Activated naive CD8-positive, alpha-beta T cell treated with anti-CD3 and anti-CD28 coated beads, Interleukin-2, amount 10 ng/mL, durations not matched to agents 7 days and 5 days (primary cell): ENCODE data around the gene CLCN5. TPM values are rescaled to one million over a fixed set of nuclear protein-coding genes. Genes with fewer than 3 reads are reported as not detected.

ENCODE experiments used
- ATAC-seq: fragments of 150-1000 bp; cut with Tn5 transposase; one replicate; pipeline ENCODE4 v1.10.0; 2021; ENCODE audit warnings: low read depth, moderate library complexity
- POLR2A ChIA-PET: fragments of 350-600 bp; sonication (Branson Sonifier 250); formaldehyde crosslinking; loops from one replicate; lab custom pipeline; 2021; ENCODE audit warnings: antibody characterized with exemption; lab: Charles Lee
- DNase-seq: peaks from one replicate; pipeline ENCODE4 v3.0.0; 2021
- H3K27ac Mint-ChIP-seq: one replicate; pipeline ENCODE4 v1.8.0; 2022; ENCODE audit warnings: mild to moderate bottlenecking, mixed read lengths
- H3K27me3 Mint-ChIP-seq: one replicate; pipeline ENCODE4 v1.8.0; 2022; ENCODE audit warnings: mild to moderate bottlenecking, moderate library complexity, mixed read lengths
- H3K36me3 Mint-ChIP-seq: one replicate; pipeline ENCODE4 v1.8.0; 2021; ENCODE audit warnings: mild to moderate bottlenecking, mixed read lengths
- H3K4me1 Mint-ChIP-seq: one replicate; pipeline ENCODE4 v1.8.0; 2021; ENCODE audit warnings: mixed read lengths
- H3K4me3 Mint-ChIP-seq: one replicate; pipeline ENCODE4 v1.8.0; 2022; ENCODE audit warnings: mild to moderate bottlenecking, moderate library complexity, mixed read lengths
- H3K9me3 Mint-ChIP-seq: one replicate; pipeline ENCODE4 v1.8.0; 2021; ENCODE audit warnings: mixed read lengths
- total RNA-seq, 2 experiments: library from RNA; stranded (reverse); gene quantifications; one replicate each; pipeline ENCODE4 v1.2.3, GENCODE V29; 2021

CLCN5 gene
- total RNA-seq, 2 experiments from 2014 or later: 2.6 to 3.1 TPM

- DNase-seq (no peak), ATAC-seq (no peak)
- Mint-ChIP-seq H3K36me3 (no peaks in the 10 kb centered on the region), H3K4me3 (no peak overlapping the region), H3K27me3 (no peaks in the 10 kb centered on the region), H3K9me3 (no peaks in the 10 kb centered on the region), H3K4me1 (peaks cover 1% of the 10 kb centered on the region), H3K27ac (no peak overlapping the region)
- POLR2A ChIA-PET: no interaction called here
Observed at GRCh38 chrX:50097071-50097470, 174.7 kb downstream of the CLCN5 start.

DNA sequence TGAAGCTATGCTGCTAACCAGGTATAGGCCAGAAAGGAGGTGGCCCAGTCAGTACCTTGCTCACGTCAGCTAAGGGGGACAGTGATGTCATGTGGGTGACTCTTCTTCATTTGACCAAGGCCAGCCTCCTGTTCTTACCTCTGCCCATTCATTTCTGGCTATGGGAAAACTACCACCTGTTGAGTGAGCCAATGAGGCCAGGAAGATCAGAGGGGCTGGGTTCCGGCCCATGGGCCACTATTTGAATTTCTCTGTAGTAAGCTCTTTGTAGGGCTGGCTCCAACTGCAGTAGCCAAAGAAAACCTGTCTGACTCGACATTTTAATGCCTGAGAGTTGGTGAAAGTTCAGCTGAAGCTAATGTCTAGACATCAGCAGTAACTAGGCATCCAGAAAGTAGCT, 175.8 kb downstream of the CLCN5 start:
- Mint-ChIP-seq H3K27me3 (no peaks in the 10 kb centered on the region), H3K36me3 (no peaks in the 10 kb centered on the region), H3K9me3 (no peaks in the 10 kb centered on the region), H3K4me1 (peaks cover 1% of the 10 kb centered on the region), H3K4me3 (no peak overlapping the region), H3K27ac (no peak overlapping the region)
- POLR2A ChIA-PET: no interaction called here
- DNase-seq: no peak
- no peak for ATAC-seq

DNA sequence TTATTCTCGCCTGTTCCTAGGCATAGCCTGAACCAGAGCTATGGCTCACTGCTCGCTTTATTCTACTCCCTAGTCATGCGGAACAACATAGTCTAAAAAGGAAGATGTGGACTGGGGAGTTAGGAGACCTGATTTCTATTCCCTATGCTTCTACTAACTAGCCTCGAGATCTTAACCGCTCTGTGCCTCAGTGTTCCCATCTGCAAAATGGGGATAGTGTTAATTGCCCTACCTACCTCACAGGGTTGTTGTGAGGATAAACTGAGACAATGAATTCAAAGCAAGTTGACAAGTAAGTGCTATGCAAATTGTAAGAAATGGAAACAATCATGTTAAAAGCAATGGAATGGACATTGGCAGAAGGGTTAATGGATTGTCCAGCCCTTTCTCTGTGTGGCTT, 176.4 kb downstream of the CLCN5 start:
- DNase-seq (no peak), ATAC-seq (no peak)
- no peaks in the 10 kb centered on the region for H3K36me3 Mint-ChIP-seq
- H3K9me3 Mint-ChIP-seq: no peaks in the 10 kb centered on the region
- peaks cover 1% of the 10 kb centered on the region for H3K4me1 Mint-ChIP-seq
- POLR2A ChIA-PET: no interaction called here
- no peak overlapping the region for H3K4me3 Mint-ChIP-seq
- H3K27me3 Mint-ChIP-seq: no peaks in the 10 kb centered on the region
- no peak overlapping the region for H3K27ac Mint-ChIP-seq

DNA sequence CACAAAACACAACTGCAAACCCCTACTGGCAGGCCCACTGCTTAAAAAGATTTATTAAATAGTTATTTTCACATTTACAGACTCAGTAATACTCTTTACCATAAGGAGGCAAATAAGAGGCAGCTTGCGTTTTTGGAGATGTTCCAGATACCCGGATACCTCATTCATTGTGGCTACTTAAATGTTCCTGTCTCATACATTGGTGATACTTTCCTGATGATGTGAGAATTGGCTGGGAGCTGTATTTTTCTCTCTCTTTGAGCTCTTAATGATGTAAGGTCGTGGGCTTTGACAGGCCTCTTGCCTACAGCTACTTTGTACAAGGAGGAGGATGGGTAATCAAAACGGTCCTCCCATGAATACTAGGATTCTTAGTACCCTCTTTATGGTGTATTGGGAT, 176.9 kb downstream of the CLCN5 start:
- no peaks in the 10 kb centered on the region for H3K27me3 Mint-ChIP-seq
- no peaks in the 10 kb centered on the region for H3K36me3 Mint-ChIP-seq
- peaks cover 1% of the 10 kb centered on the region for H3K4me1 Mint-ChIP-seq
- POLR2A ChIA-PET: no interaction called here
- H3K9me3 Mint-ChIP-seq: no peaks in the 10 kb centered on the region
- H3K4me3 Mint-ChIP-seq: no peak overlapping the region
- no peak overlapping the region for H3K27ac Mint-ChIP-seq
- ATAC-seq: no peak
- no peak for DNase-seq

DNA sequence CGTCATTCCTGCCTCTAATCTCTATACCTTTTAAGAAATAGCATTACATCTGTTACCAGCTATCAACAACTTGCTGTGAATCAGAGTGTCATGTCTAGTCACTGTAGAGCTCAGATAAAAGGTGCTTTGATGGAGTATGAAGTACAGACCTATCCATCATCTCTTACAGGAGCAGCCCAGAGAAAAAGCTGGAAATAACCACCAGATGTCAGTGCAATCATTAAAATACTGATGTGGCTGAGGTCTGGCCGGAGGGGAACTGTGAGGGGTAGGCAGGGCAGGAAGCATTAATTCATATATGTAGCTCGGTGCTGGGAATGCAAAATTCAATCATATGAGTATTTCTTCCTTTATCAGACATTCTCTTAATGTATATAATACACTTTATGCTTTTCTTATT, 177.8 kb downstream of the CLCN5 start:
- Mint-ChIP-seq H3K27me3 (no peaks in the 10 kb centered on the region), H3K27ac (no peak overlapping the region), H3K36me3 (no peaks in the 10 kb centered on the region), H3K4me1 (peaks cover 1% of the 10 kb centered on the region), H3K9me3 (no peaks in the 10 kb centered on the region), H3K4me3 (no peak overlapping the region)
- DNase-seq (no peak), ATAC-seq (no peak)
- POLR2A ChIA-PET: no interaction called here

DNA sequence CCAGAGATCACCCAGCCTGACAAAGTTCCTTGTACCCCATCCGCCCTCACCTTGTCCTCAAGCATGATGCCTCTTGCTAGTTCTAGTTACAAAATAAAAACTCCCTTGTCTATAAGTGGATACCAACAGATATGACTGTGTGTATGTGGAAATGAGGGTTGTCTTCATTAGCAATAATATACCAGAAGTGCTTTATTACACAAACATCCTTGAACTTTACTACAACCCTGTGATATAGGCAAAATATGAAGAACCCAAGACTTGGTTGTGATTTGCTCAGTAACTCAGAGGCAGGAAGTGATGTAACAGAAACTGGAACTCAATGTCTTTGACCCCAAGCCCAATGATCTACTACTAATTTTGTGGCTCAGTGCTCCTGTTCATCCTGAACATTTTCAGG, 180.8 kb downstream of the CLCN5 start:
- DNase-seq (no peak), ATAC-seq (no peak)
- H3K27me3 Mint-ChIP-seq: no peaks in the 10 kb centered on the region
- POLR2A ChIA-PET: no interaction called here
- no peaks in the 10 kb centered on the region for H3K9me3 Mint-ChIP-seq
- H3K36me3 Mint-ChIP-seq: no peaks in the 10 kb centered on the region
- H3K4me3 Mint-ChIP-seq: no peak overlapping the region
- no peaks in the 10 kb centered on the region for H3K4me1 Mint-ChIP-seq
- H3K27ac Mint-ChIP-seq: no peak overlapping the region

DNA sequence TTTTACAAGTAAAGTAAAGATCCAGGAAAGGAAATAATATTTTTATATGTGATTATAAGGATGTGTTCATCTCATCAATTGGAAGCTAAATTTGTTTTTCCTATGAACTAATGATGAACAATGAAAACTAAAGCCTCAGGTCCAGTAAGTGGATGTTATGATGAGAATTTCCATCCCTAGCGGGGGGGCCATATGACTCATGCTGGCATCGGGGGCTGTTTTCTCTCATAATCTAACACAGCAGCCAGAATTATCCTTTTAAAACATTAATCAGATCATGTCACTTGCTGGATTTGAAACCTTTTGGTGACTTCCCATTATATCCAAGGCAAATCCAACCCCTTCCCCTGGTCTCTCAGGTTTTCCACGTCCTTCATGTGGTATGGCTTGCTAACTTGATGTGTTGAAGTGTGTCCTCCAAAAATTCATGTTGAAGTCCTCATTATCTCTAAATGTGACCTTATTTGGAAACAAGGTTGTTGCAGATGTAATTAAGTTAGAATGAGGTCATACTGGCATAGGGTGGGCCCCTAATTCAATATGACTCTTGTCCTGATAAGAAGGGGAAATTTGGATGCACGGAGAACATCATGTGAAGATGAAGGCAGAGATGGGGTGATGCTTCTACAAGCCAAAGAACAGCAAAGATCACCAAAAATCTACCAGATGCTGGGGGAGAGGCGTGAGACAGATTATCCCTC, 181.6 kb downstream of the CLCN5 start:
- H3K4me1 Mint-ChIP-seq: no peaks in the 10 kb centered on the region
- H3K27me3 Mint-ChIP-seq: no peaks in the 10 kb centered on the region
- POLR2A ChIA-PET: no interaction called here
- no peak overlapping the region for H3K4me3 Mint-ChIP-seq
- no peak overlapping the region for H3K27ac Mint-ChIP-seq
- H3K36me3 Mint-ChIP-seq: no peaks in the 10 kb centered on the region
- DNase-seq (no peak), ATAC-seq (no peak)
- no peaks in the 10 kb centered on the region for H3K9me3 Mint-ChIP-seq

DNA sequence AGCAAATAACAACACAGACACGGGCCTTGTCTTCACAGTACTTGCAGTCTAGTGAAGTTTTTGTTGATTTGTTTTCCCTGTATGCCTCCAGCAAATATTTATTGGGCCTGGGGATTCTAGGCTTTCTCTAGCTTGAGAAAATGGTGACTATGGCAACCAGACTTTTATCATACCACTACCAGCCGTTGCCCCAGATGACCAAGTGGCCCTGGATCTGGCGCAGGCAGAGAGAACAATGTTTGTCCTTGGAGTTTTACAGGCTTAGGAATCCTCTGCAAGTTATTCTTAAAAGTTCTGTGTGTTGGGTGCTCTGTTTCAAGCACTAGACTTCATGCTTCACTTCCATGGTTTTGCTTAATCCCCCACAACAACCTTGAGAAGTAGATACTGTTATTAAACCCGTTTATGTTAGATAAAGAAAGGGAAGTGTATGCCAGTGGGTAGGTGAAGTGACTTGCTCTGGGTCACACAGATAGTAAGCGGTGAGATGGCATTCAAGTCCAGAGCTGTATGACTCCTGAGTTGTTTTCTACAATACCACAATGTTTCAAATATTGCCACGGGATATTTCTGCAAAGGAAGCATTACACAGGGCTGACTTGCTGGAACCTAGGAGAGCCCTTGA, 183.8 kb downstream of the CLCN5 start:
- H3K27ac Mint-ChIP-seq: no peak overlapping the region
- no peaks in the 10 kb centered on the region for H3K36me3 Mint-ChIP-seq
- no peaks in the 10 kb centered on the region for H3K4me1 Mint-ChIP-seq
- H3K27me3 Mint-ChIP-seq: no peaks in the 10 kb centered on the region
- H3K4me3 Mint-ChIP-seq: no peak overlapping the region
- ATAC-seq (no peak), DNase-seq (no peak)
- POLR2A ChIA-PET: no interaction called here
- H3K9me3 Mint-ChIP-seq: no peaks in the 10 kb centered on the region

DNA sequence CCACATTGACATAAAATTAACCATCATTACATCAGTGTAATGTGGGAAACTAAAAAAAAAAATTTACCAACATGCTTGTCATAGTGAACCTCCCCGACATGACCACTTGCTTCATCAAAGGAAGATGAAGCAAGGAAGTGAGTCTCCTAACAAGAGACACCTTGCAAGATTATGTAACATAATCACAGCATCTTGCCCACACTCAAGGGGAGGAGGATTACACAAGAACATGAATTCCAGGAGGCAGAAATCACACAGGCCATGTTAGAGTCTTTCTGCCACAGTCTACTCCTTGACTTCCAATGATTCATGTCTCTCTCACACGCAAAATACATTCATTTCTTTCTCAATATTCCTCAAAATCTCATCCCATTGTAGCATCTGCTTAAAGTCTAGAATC, 185.1 kb downstream of the CLCN5 start:
- no peak for ATAC-seq
- Mint-ChIP-seq H3K9me3 (no peaks in the 10 kb centered on the region), H3K27me3 (no peaks in the 10 kb centered on the region), H3K4me3 (no peak overlapping the region), H3K36me3 (no peaks in the 10 kb centered on the region), H3K27ac (no peak overlapping the region), H3K4me1 (no peaks in the 10 kb centered on the region)
- no peak for DNase-seq
- POLR2A ChIA-PET: no interaction called here

DNA sequence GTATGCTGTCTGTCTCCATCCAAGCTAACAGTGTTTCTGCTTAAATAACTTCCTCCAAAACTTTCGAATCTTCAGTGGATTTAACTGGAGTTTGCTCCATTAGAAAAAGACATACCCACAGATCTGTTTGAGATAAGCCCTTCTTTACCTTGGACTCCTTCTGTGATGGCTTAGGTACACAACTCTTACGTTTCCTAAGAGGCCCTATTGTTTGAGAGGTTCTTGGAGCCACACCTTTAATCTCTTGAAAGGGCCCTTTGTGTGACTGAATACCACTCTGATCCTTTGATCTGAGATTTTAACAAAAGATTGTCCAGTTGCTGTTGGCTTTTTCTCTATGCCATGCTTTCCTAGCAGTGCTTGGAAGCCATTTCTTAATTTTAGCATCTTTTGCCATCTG, 185.9 kb downstream of the CLCN5 start:
- ATAC-seq: no peak
- Mint-ChIP-seq H3K36me3 (no peaks in the 10 kb centered on the region), H3K27me3 (no peaks in the 10 kb centered on the region), H3K4me3 (no peak overlapping the region), H3K9me3 (no peaks in the 10 kb centered on the region), H3K27ac (no peak overlapping the region), H3K4me1 (no peaks in the 10 kb centered on the region)
- POLR2A ChIA-PET: no interaction called here
- no peak for DNase-seq

DNA sequence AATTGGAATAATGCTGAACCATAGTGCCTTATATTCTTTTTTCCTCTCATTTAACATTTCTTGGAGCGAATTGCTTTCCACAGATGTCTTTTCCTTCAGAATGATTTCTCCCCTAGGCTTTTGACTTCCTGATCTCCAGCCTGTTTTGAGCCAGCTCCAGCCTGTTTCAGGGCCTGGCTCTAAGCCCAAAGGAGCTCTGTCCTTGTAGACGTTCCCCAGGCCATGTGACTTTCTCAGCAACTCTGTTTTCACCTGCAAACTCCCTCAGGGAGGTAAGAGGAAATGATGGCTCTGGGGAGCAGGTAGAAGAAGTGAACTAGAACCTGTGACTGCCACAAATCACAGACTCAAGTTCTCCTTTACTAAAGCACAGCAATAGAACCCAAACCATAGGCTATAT, 189.3 kb downstream of the CLCN5 start:
- ATAC-seq (no peak), DNase-seq (no peak)
- peaks cover 2% of the 10 kb centered on the region for H3K9me3 Mint-ChIP-seq
- H3K27ac Mint-ChIP-seq: no peak overlapping the region
- H3K4me1 Mint-ChIP-seq: no peaks in the 10 kb centered on the region
- H3K4me3 Mint-ChIP-seq: no peak overlapping the region
- POLR2A ChIA-PET: no interaction called here
- no peaks in the 10 kb centered on the region for H3K36me3 Mint-ChIP-seq
- H3K27me3 Mint-ChIP-seq: peaks cover 2% of the 10 kb centered on the region

GRCh38 chrX:50114113-50114512, 191.7 kb downstream of the CLCN5 start:
- no peaks in the 10 kb centered on the region for H3K36me3 Mint-ChIP-seq
- ATAC-seq (no peak), DNase-seq (no peak)
- H3K4me1 Mint-ChIP-seq: no peaks in the 10 kb centered on the region
- H3K9me3 Mint-ChIP-seq: peaks cover 2% of the 10 kb centered on the region
- no peak overlapping the region for H3K27ac Mint-ChIP-seq
- H3K27me3 Mint-ChIP-seq: peaks cover 4% of the 10 kb centered on the region
- POLR2A ChIA-PET: no interaction called here
- no peak overlapping the region for H3K4me3 Mint-ChIP-seq

DNA sequence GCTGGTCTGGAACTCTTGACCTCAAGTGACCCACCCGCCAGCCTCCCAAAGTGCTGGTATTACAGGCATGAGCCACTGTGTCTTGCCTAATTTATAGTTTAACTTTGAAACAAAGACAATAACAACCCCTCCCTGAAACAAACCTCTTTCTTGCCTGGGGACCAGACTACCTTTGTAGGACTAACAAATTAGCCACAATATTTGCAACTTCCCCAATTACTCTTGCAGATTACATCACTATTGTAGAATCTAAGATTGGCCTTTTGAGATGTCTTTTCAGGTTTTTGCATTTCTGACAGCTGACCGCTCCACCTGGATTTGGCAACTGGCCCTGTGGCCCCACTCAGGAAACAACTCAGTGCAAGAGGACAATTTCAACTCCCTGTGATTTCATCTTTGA, 193.6 kb downstream of the CLCN5 start:
- Mint-ChIP-seq H3K27ac (no peak overlapping the region), H3K27me3 (peaks cover 6% of the 10 kb centered on the region), H3K4me3 (no peak overlapping the region), H3K4me1 (no peaks in the 10 kb centered on the region), H3K9me3 (peaks cover 2% of the 10 kb centered on the region), H3K36me3 (no peaks in the 10 kb centered on the region)
- DNase-seq (no peak), ATAC-seq (no peak)
- POLR2A ChIA-PET: no interaction called here

GRCh38 chrX:50117476-50117875, 195.1 kb downstream of the CLCN5 start:
- H3K27ac Mint-ChIP-seq: no peak overlapping the region
- DNase-seq (no peak), ATAC-seq (no peak)
- H3K4me3 Mint-ChIP-seq: no peak overlapping the region
- POLR2A ChIA-PET: no interaction called here
- peaks cover 2% of the 10 kb centered on the region for H3K9me3 Mint-ChIP-seq
- no peaks in the 10 kb centered on the region for H3K36me3 Mint-ChIP-seq
- H3K4me1 Mint-ChIP-seq: no peaks in the 10 kb centered on the region
- H3K27me3 Mint-ChIP-seq: peaks cover 6% of the 10 kb centered on the region
